ENCODE results near the gene CGB8. TPM values are rescaled to one million over a fixed set of nuclear protein-coding genes. Genes with fewer than 3 reads are reported as not detected.

The CGB8 gene
- total RNA-seq, 2 donors from 2014 or later = not detected

GRCh38 chr19:49010453-49010852 lies 38.5 kb downstream of the CGB8 start:
- 90 to 91% methylated on average over 13 to 18 of the region's 18 CpGs for WGBS, 2 experiments (ENCODE audit: insufficient coverage in 1 of 2, insufficient read length in 1 of 2)
- Histone ChIP-seq H3K36me3 (ENCODE audit: control insufficient read depth, insufficient read depth, low read length) (peaks cover 22% of the 10 kb centered on the region), H3K27ac (ENCODE audit: low read depth, low read length) (no peak overlapping the region), H3K9me3 (ENCODE audit: control insufficient read depth, low read length) (no peaks in the 10 kb centered on the region), H3K4me1 (ENCODE audit: control insufficient read depth, insufficient read depth, low read length) (no peaks in the 10 kb centered on the region), H3K27me3 (ENCODE audit: control insufficient read depth, insufficient read depth, low read length, poor library complexity, severe bottlenecking) (no peaks in the 10 kb centered on the region), H3K4me3 (ENCODE audit: low read length) (no peak overlapping the region), H3K9ac (ENCODE audit: extremely low read depth, low read length, poor library complexity, severe bottlenecking) (no peak overlapping the region)
- no peak for TF ChIP-seq CTCF (conservative IDR thresholded peaks at IDR 0.05)
- Mint-ChIP-seq H3K4me3 (no peak overlapping the region), H3K9me3 (no peaks in the 10 kb centered on the region), H3K4me1 (no peaks in the 10 kb centered on the region), H3K27ac (no peak overlapping the region), H3K36me3 (ENCODE audit: low read depth) (peaks cover 40% of the 10 kb centered on the region), H3K27me3 (ENCODE audit: insufficient read depth) (no peaks in the 10 kb centered on the region)
- no peak for DNase-seq

GRCh38 chr19:49009828-49010227 lies 39.1 kb downstream of the CGB8 start:
- Histone ChIP-seq H3K4me3 (ENCODE audit: low read length) (no peak overlapping the region), H3K27me3 (ENCODE audit: control insufficient read depth, insufficient read depth, low read length, poor library complexity, severe bottlenecking) (no peaks in the 10 kb centered on the region), H3K4me1 (ENCODE audit: control insufficient read depth, insufficient read depth, low read length) (no peaks in the 10 kb centered on the region), H3K36me3 (ENCODE audit: control insufficient read depth, insufficient read depth, low read length) (peaks cover 22% of the 10 kb centered on the region), H3K9me3 (ENCODE audit: control insufficient read depth, low read length) (no peaks in the 10 kb centered on the region), H3K27ac (ENCODE audit: low read depth, low read length) (no peak overlapping the region), H3K9ac (ENCODE audit: extremely low read depth, low read length, poor library complexity, severe bottlenecking) (no peak overlapping the region)
- H3K4me1 Mint-ChIP-seq = no peaks in the 10 kb centered on the region
- H3K27ac Mint-ChIP-seq = no peak overlapping the region
- peaks cover 39% of the 10 kb centered on the region for H3K36me3 Mint-ChIP-seq (ENCODE audit: low read depth)
- 93 to 99% methylated on average over 14 to 18 of the region's 18 CpGs for WGBS, 2 experiments (ENCODE audit: insufficient coverage in 1 of 2, insufficient read length in 1 of 2)
- TF ChIP-seq CTCF (conservative IDR thresholded peaks at IDR 0.05) = no peak
- no peak for DNase-seq
- no peaks in the 10 kb centered on the region for H3K27me3 Mint-ChIP-seq (ENCODE audit: insufficient read depth)
- no peaks in the 10 kb centered on the region for H3K9me3 Mint-ChIP-seq
- no peak overlapping the region for H3K4me3 Mint-ChIP-seq

GRCh38 chr19:49006905-49007304 lies 42.0 kb downstream of the CGB8 start:
- Mint-ChIP-seq H3K27me3 (ENCODE audit: insufficient read depth) (no peaks in the 10 kb centered on the region), H3K4me3 (no peak overlapping the region), H3K4me1 (no peaks in the 10 kb centered on the region), H3K36me3 (ENCODE audit: low read depth) (peaks cover 31% of the 10 kb centered on the region), H3K9me3 (no peaks in the 10 kb centered on the region), H3K27ac (no peak overlapping the region)
- Histone ChIP-seq H3K4me3 (ENCODE audit: low read length) (no peak overlapping the region), H3K36me3 (ENCODE audit: control insufficient read depth, insufficient read depth, low read length) (peaks cover 46% of the 10 kb centered on the region), H3K9me3 (ENCODE audit: control insufficient read depth, low read length) (no peaks in the 10 kb centered on the region), H3K9ac (ENCODE audit: extremely low read depth, low read length, poor library complexity, severe bottlenecking) (no peak overlapping the region), H3K27ac (ENCODE audit: low read depth, low read length) (no peak overlapping the region), H3K27me3 (ENCODE audit: control insufficient read depth, insufficient read depth, low read length, poor library complexity, severe bottlenecking) (no peaks in the 10 kb centered on the region), H3K4me1 (ENCODE audit: control insufficient read depth, insufficient read depth, low read length) (no peaks in the 10 kb centered on the region)
- 96 to 97% methylated on average over 15 to 22 of the region's 22 CpGs for WGBS, 2 experiments (ENCODE audit: insufficient coverage in 1 of 2, insufficient read length in 1 of 2)
- DNase-seq = no peak
- TF ChIP-seq CTCF (conservative IDR thresholded peaks at IDR 0.05) = no peak
